Smooth muscle cell (in vitro differentiated cells): Measurements from ENCODE around the gene MAML3. TPM values are rescaled to one million over a fixed set of nuclear protein-coding genes. Genes with fewer than 3 reads are reported as not detected.

Experiments used
- DNase-seq: peaks from one replicate; lab custom pipeline; 2025; ENCODE audit not compliant: unreplicated experiment; lab: John Stamatoyannopoulos, UW
- H2AFZ ChIP-seq: fragments of 200-600 bp; sonication (generic); 2 replicates; pipeline ENCODE4 v1.6.0; 2016; ENCODE audit warnings: antibody characterized with exemption, low read depth, mild to moderate bottlenecking
- H3F3A ChIP-seq: fragments of 200-600 bp; sonication (generic); 2 replicates; pipeline ENCODE4 v1.6.0; 2017; ENCODE audit warnings: antibody characterized with exemption, low read depth
- H3K27ac ChIP-seq: fragments of 200-600 bp; sonication (generic); 2 replicates; pipeline ENCODE4 v1.5.1; 2016; ENCODE audit warnings: low read depth, mild to moderate bottlenecking
- H3K27me3 ChIP-seq: fragments of 200-600 bp; sonication (generic); 2 replicates; pipeline ENCODE4 v1.6.1; 2016; ENCODE audit warnings: low read depth, mild to moderate bottlenecking
- H3K36me3 ChIP-seq: fragments of 200-600 bp; sonication (generic); 2 replicates; pipeline ENCODE4 v1.5.1; 2016; ENCODE audit warnings: low read depth
- H3K4me1 ChIP-seq: fragments of 200-600 bp; sonication (generic); 2 replicates; pipeline ENCODE4 v1.5.1; 2016; ENCODE audit warnings: low read depth
- H3K4me2 ChIP-seq: fragments of 200-600 bp; sonication (generic); 2 replicates; pipeline ENCODE4 v1.6.0; 2016; ENCODE audit warnings: mild to moderate bottlenecking
- H3K4me3 ChIP-seq: fragments of 200-600 bp; sonication (generic); 2 replicates; pipeline ENCODE4 v1.5.1; 2016; ENCODE audit warnings: mild to moderate bottlenecking
- H3K79me2 ChIP-seq: fragments of 200-600 bp; sonication (generic); 2 replicates; pipeline ENCODE4 v1.6.0; 2016; ENCODE audit warnings: low read depth, mild to moderate bottlenecking
- H3K9ac ChIP-seq: fragments of 200-600 bp; sonication (generic); 2 replicates; pipeline ENCODE4 v1.6.0; 2016; ENCODE audit warnings: low read depth
- H3K9me3 ChIP-seq: fragments of 200-600 bp; sonication (generic); replicated peaks from 2 replicates; pipeline ENCODE4 v1.5.1; 2016; ENCODE audit warnings: low read depth
- H4K20me1 ChIP-seq: fragments of 200-600 bp; sonication (generic); 2 replicates; pipeline ENCODE4 v1.6.0; 2016; ENCODE audit warnings: low read depth
- CTCF ChIP-seq: fragments of 200-600 bp; sonication (generic); IDR thresholded peaks from 2 replicates; pipeline ENCODE4 v1.5.1; 2017; ENCODE audit warnings: borderline replicate concordance, mild to moderate bottlenecking, antibody characterized with exemption; ENCODE audit not compliant: insufficient read depth, poor library complexity, severe bottlenecking
- WGBS: methylation state at CpG from one replicate; pipeline ENCODE4 v1.1.7; 2016; ENCODE audit warnings: low lambda C conversion rate; 5-methylcytosine and 5-hydroxymethylcytosine counted together
- polyA plus RNA-seq: library from polyadenylated mRNA; unstranded; fragments of >200 nt; fragmentation: Nextera tagmentation; extraction: Ambion mirVana; gene quantifications from 2 replicates; pipeline ENCODE4 v1.2.1, GENCODE V29; 2016
- total RNA-seq: library from RNA; depleted of rRNA; stranded (reverse); fragments of >200 nt; gene quantifications from 2 replicates; pipeline ENCODE4 v1.2.3, GENCODE V29; 2014

MAML3 gene
- total and polyA plus RNA-seq, 2 experiments from 2014 or later = 4.9 to 12.6 TPM

GRCh38 chr4:139718833-139719232 is 435.2 kb downstream of the MAML3 start:
- H3K9ac ChIP-seq = no peak overlapping the region
- H3K9me3 ChIP-seq = no peaks in the 10 kb centered on the region
- H4K20me1 ChIP-seq = no peaks in the 10 kb centered on the region
- H3K27me3 ChIP-seq = no peaks in the 10 kb centered on the region
- no peak for TF ChIP-seq CTCF
- no peak overlapping the region for H2AFZ ChIP-seq
- no peaks in the 10 kb centered on the region for H3K36me3 ChIP-seq
- no peak overlapping the region for H3K27ac ChIP-seq
- H3K4me3 ChIP-seq = no peak overlapping the region
- 95% methylated on average over 10 of the region's 10 CpGs for WGBS
- peaks cover 9% of the 10 kb centered on the region for H3K4me1 ChIP-seq
- H3K4me2 ChIP-seq = no peak overlapping the region
- DNase-seq = no peak
- no peaks in the 10 kb centered on the region for H3F3A ChIP-seq
- no peaks in the 10 kb centered on the region for H3K79me2 ChIP-seq

GRCh38 chr4:139718358-139718757 is 435.6 kb downstream of the MAML3 start:
- H3K9me3 ChIP-seq = no peaks in the 10 kb centered on the region
- WGBS = 99% methylated on average over 6 of the region's 6 CpGs
- no peak overlapping the region for H3K27ac ChIP-seq
- no peaks in the 10 kb centered on the region for H3K36me3 ChIP-seq
- H4K20me1 ChIP-seq = no peaks in the 10 kb centered on the region
- H3K4me3 ChIP-seq = no peak overlapping the region
- no peak for DNase-seq
- no peaks in the 10 kb centered on the region for H3K79me2 ChIP-seq
- H3K4me1 ChIP-seq = peaks cover 9% of the 10 kb centered on the region
- no peak overlapping the region for H2AFZ ChIP-seq
- no peak for TF ChIP-seq CTCF
- H3K27me3 ChIP-seq = no peaks in the 10 kb centered on the region
- no peak overlapping the region for H3K4me2 ChIP-seq
- no peaks in the 10 kb centered on the region for H3F3A ChIP-seq
- no peak overlapping the region for H3K9ac ChIP-seq

- Histone ChIP-seq H2AFZ (no peak overlapping the region), H3K79me2 (no peaks in the 10 kb centered on the region), H3K9ac (peak overlapping the region; percentile 91), H4K20me1 (no peaks in the 10 kb centered on the region), H3K9me3 (no peaks in the 10 kb centered on the region), H3K27ac (peak overlapping the region; percentile 97), H3K4me2 (peak overlapping the region; percentile 40), H3K4me1 (peaks cover 16% of the 10 kb centered on the region), H3F3A (no peaks in the 10 kb centered on the region), H3K27me3 (no peaks in the 10 kb centered on the region), H3K4me3 (no peak overlapping the region), H3K36me3 (no peaks in the 10 kb centered on the region)
- 25% methylated on average over 9 of the region's 9 CpGs for WGBS
- no peak for TF ChIP-seq CTCF
- no peak for DNase-seq
Measured at GRCh38 chr4:139715746-139716391, 438.1 kb downstream of the MAML3 start.

GRCh38 chr4:139712882-139713281 is 441.1 kb downstream of the MAML3 start:
- peaks cover 27% of the 10 kb centered on the region for H3K4me1 ChIP-seq
- peak overlapping the region; percentile 20 for H3K4me2 ChIP-seq
- H4K20me1 ChIP-seq = no peaks in the 10 kb centered on the region
- TF ChIP-seq CTCF = no peak
- H3K27me3 ChIP-seq = no peaks in the 10 kb centered on the region
- WGBS = 88% methylated on average over 2 of the region's 2 CpGs
- H3F3A ChIP-seq = no peaks in the 10 kb centered on the region
- DNase-seq = no peak
- no peaks in the 10 kb centered on the region for H3K9me3 ChIP-seq
- H3K27ac ChIP-seq = peak overlapping the region; percentile 97
- no peaks in the 10 kb centered on the region for H3K79me2 ChIP-seq
- no peak overlapping the region for H2AFZ ChIP-seq
- H3K4me3 ChIP-seq = no peak overlapping the region
- H3K9ac ChIP-seq = peak overlapping the region; percentile 77
- H3K36me3 ChIP-seq = no peaks in the 10 kb centered on the region
